Endodermal cell (in vitro differentiated cells): ENCODE data around the gene TSPAN18. TPM values are rescaled to one million over a fixed set of nuclear protein-coding genes. Genes with fewer than 3 reads are reported as not detected.

Experiments used
- DNase-seq: peaks from one replicate; pipeline ENCODE4 v3.0.0-alpha.2; 2017
- H3K27ac ChIP-seq: 2 replicates; pipeline ENCODE4 v1.5.1; 2013; ENCODE audit warnings: mild to moderate bottlenecking, low read depth, low read length, moderate library complexity
- H3K27me3 ChIP-seq: 2 replicates; pipeline ENCODE4 v1.6.1; 2013; ENCODE audit warnings: mild to moderate bottlenecking, low read length, moderate library complexity; ENCODE audit not compliant: insufficient read depth, control insufficient read depth, poor library complexity, severe bottlenecking
- H3K36me3 ChIP-seq: 2 replicates; pipeline ENCODE4 v1.7.0; 2013; ENCODE audit warnings: mild to moderate bottlenecking, low read length, moderate library complexity; ENCODE audit not compliant: control insufficient read depth, insufficient read depth
- H3K4me1 ChIP-seq: one replicate; pipeline ENCODE4 v1.7.0; 2013; ENCODE audit warnings: low read length; ENCODE audit not compliant: control insufficient read depth, insufficient read depth
- H3K4me3 ChIP-seq: 2 replicates; pipeline ENCODE4 v1.5.1; 2013; ENCODE audit warnings: mild to moderate bottlenecking, low read length, moderate library complexity
- H3K9ac ChIP-seq: 2 replicates; pipeline ENCODE4 v1.6.1; 2013; ENCODE audit warnings: mild to moderate bottlenecking, low read length, moderate library complexity; ENCODE audit not compliant: poor library complexity, severe bottlenecking; ENCODE audit errors: extremely low read depth
- H3K9me3 ChIP-seq: 2 replicates; pipeline ENCODE4 v1.6.1; 2013; ENCODE audit warnings: mild to moderate bottlenecking, low read length, moderate library complexity; ENCODE audit not compliant: control insufficient read depth
- H3K27ac Mint-ChIP-seq: 2 replicates; pipeline ENCODE4 v1.8.0; 2020; ENCODE audit warnings: mixed read lengths
- H3K27me3 Mint-ChIP-seq: 2 replicates; pipeline ENCODE4 v1.8.0; 2021; ENCODE audit warnings: mild to moderate bottlenecking, mixed read lengths; ENCODE audit not compliant: insufficient read depth
- H3K36me3 Mint-ChIP-seq: 2 replicates; pipeline ENCODE4 v1.8.0; 2020; ENCODE audit warnings: low read depth, mixed read lengths
- H3K4me1 Mint-ChIP-seq: 2 replicates; pipeline ENCODE4 v1.8.0; 2020; ENCODE audit warnings: mixed read lengths
- H3K4me3 Mint-ChIP-seq: 2 replicates; pipeline ENCODE4 v1.8.0; 2020; ENCODE audit warnings: mild to moderate bottlenecking, moderate library complexity, mixed read lengths
- H3K9me3 Mint-ChIP-seq: 2 replicates; pipeline ENCODE4 v1.8.0; 2020; ENCODE audit warnings: mild to moderate bottlenecking, mixed read lengths
- WGBS, 2 experiments: methylation state at CpG; one replicate each; pipeline versions ENCODE4 v1.1.5 to v1.1.7; 2013; ENCODE audit warnings: missing lambda C conversion rate in 2 of 2, mixed read lengths in 1 of 2; ENCODE audit not compliant: insufficient coverage in 1 of 2, insufficient read length in 1 of 2; 5-methylcytosine and 5-hydroxymethylcytosine counted together
- total RNA-seq, 2 donors: library from RNA; stranded (reverse); fragmentation: NEBNext Ultra II Directional in 1 of 2; extraction: Animal tissue kit (Norgen Biotek cat#: 25700) in 1 of 2; gene quantifications; 2 replicates in 1 of 2; 3 replicates in 1 of 2; pipeline ENCODE4 v1.2.1, GENCODE V29; 2021
- TF ChIP-seq, protein P1 (sequence below): fragments of 200-600 bp; sonication (generic); conservative IDR thresholded peaks from 2 replicates; pipeline ENCODE4 v1.5.0; 2021; ENCODE audit warnings: antibody characterized with exemption, mild to moderate bottlenecking

Gene TSPAN18
- total RNA-seq, 2 donors from 2014 or later = 28.0 to 28.7 TPM

DNA sequence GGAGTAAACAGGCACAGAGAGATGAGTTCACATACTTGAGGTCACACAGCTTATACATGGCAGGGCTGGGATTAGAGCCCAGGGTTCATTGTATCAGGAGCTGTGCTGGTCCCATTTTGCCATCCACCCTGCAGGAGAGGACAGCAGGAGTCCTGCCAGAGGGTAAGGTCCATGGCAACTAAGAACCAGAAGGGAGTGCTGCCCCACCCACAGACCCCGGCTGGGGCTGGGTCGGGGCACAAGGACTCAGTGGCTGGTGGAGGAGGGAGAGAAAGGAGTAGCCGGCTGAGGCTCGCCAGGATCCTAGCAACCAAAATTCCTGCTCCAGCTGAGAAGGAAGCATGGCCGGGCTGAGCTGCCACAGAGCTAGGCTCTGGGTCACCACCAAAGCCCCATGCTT, 249.8 kb downstream of the TSPAN18 start:
- Histone ChIP-seq H3K4me1 (peaks cover 27% of the 10 kb centered on the region), H3K27me3 (no peaks in the 10 kb centered on the region), H3K36me3 (no peaks in the 10 kb centered on the region), H3K9me3 (no peaks in the 10 kb centered on the region), H3K27ac (no peak overlapping the region), H3K4me3 (no peak overlapping the region), H3K9ac (no peak overlapping the region)
- Mint-ChIP-seq H3K4me1 (peaks cover 12% of the 10 kb centered on the region), H3K27me3 (no peaks in the 10 kb centered on the region), H3K4me3 (no peak overlapping the region), H3K9me3 (peaks cover 3% of the 10 kb centered on the region), H3K27ac (no peak overlapping the region), H3K36me3 (no peaks in the 10 kb centered on the region)
- no peak for DNase-seq
- 72 to 78% methylated on average over 4 to 5 of the region's 5 CpGs for WGBS, 2 experiments
- TF ChIP-seq, protein P1, sequence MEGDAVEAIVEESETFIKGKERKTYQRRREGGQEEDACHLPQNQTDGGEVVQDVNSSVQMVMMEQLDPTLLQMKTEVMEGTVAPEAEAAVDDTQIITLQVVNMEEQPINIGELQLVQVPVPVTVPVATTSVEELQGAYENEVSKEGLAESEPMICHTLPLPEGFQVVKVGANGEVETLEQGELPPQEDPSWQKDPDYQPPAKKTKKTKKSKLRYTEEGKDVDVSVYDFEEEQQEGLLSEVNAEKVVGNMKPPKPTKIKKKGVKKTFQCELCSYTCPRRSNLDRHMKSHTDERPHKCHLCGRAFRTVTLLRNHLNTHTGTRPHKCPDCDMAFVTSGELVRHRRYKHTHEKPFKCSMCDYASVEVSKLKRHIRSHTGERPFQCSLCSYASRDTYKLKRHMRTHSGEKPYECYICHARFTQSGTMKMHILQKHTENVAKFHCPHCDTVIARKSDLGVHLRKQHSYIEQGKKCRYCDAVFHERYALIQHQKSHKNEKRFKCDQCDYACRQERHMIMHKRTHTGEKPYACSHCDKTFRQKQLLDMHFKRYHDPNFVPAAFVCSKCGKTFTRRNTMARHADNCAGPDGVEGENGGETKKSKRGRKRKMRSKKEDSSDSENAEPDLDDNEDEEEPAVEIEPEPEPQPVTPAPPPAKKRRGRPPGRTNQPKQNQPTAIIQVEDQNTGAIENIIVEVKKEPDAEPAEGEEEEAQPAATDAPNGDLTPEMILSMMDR = no peak

DNA sequence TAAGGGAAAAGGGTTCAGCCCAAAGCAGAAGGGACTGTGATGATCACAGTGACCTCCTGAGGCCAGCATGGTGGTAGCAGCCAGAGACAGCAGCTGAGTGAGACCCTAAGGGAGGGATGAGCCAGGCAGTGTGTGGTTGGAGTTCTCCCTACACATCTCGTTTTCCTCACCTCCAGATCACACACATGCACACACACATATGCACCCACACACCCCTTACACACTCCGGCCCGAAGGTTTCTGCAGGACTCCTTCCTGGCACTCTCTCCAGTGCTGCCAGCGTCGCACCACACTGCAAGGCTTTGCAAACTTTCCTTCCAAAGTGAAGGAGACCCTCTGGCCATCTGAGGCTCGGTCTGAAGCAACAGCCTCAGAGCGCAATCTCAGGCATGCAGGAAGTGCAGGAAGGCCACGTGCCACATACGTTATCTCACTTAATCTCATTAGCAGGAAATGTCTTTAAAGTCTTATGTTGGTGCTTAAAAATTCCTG, 250.8 kb downstream of the TSPAN18 start:
- Histone ChIP-seq H3K27ac (no peak overlapping the region), H3K9me3 (no peaks in the 10 kb centered on the region), H3K27me3 (no peaks in the 10 kb centered on the region), H3K9ac (peak overlapping the region; percentile 71), H3K36me3 (no peaks in the 10 kb centered on the region), H3K4me1 (peaks cover 27% of the 10 kb centered on the region), H3K4me3 (peak overlapping the region; percentile 52)
- H3K4me1 Mint-ChIP-seq = peaks cover 12% of the 10 kb centered on the region
- H3K27me3 Mint-ChIP-seq = no peaks in the 10 kb centered on the region
- DNase-seq = peak; percentile 85
- no peak overlapping the region for H3K4me3 Mint-ChIP-seq
- H3K9me3 Mint-ChIP-seq = peaks cover 3% of the 10 kb centered on the region
- TF ChIP-seq, protein P1 = peak; percentile 74
- no peaks in the 10 kb centered on the region for H3K36me3 Mint-ChIP-seq
- WGBS, 2 experiments = 25 to 36% methylated on average over 2 to 9 of the region's 9 CpGs
- H3K27ac Mint-ChIP-seq = no peak overlapping the region

DNA sequence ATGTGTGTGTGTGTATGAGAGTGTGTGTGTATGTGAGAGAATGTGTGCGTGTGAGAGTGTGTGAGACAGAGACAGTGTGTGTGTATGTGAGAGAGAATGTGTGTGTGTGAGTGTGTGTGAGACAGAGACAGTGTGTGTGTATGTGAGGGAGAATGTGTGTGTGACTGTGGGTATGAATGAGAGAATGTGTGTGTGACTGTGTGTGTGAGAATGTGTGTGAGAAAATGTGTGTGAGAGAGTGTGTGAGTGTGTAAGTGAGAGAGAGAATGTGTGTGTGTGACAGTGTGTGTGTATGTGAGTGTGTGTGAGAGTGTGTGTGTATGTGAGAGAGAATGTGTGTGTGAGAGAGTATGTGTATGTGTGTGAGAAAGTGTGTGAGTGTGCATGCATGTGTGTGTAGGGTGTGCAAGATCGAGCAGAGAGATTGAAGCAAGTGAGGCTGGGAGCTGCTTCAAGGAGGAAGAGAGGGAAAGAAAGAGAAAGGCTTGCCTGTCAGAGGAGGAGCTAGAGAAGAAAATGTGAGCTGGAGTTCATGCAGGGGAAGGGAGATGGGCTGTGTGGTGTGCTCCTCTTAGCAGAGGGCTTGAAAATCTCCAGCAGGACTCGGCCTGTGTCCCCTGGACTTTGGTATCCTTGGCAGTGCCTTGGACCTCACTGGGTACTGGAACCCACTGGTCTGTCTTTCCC, 251.7 kb downstream of the TSPAN18 start:
- Mint-ChIP-seq H3K36me3 (no peaks in the 10 kb centered on the region), H3K9me3 (peaks cover 3% of the 10 kb centered on the region), H3K27me3 (no peaks in the 10 kb centered on the region), H3K4me3 (no peak overlapping the region), H3K27ac (no peak overlapping the region), H3K4me1 (peaks cover 12% of the 10 kb centered on the region)
- Histone ChIP-seq H3K4me3 (peak overlapping the region; percentile 21), H3K27me3 (no peaks in the 10 kb centered on the region), H3K9ac (peak overlapping the region; percentile 71), H3K9me3 (no peaks in the 10 kb centered on the region), H3K4me1 (peaks cover 27% of the 10 kb centered on the region), H3K27ac (peak overlapping the region; percentile 18), H3K36me3 (no peaks in the 10 kb centered on the region)
- 60 to 78% methylated on average over 3 of the region's 3 CpGs for WGBS, 2 experiments
- TF ChIP-seq, protein P1 = no peak
- DNase-seq = no peak
